AG09319 (cell line): Measurements from ENCODE around the gene DIPK2B.

ENCODE experiments used
- DNase-seq: peaks from one replicate; pipeline ENCODE4 v3.0.0-alpha.2; 2010; ENCODE audit warnings: low read depth; ENCODE audit errors: extremely low read depth
- CTCF ChIP-seq: IDR thresholded peaks from 2 replicates; pipeline ENCODE4 v1.5.1; 2011; ENCODE audit warnings: low read depth, mild to moderate bottlenecking, inconsistent platforms, low read length, moderate library complexity

The DIPK2B gene

GRCh38 chrX:45191383-45191782 lies 9.3 kb downstream of the DIPK2B start:
- DNase-seq = no peak

DNA sequence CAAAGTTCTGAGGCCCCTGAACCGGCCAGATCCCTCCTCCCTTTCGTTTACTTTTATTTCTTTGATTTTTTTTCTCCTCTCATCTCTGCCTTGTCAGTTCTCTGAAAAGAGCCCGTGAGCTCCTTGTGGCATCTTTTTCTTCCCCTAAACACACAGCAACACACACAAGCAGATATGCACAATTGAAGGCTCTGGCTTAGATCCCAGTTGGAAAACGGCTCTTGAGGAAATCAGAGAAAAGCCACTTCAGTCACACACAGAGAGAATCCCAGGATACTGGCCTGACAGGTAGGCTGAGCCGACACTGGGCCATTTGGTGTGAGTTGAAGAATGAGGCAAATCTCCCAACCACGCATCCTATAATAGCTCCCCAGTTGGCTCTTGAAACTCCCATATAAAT lies 12.9 kb downstream of the DIPK2B start:
- TF ChIP-seq CTCF = no peak
- DNase-seq = no peak

More at GRCh38 chrX:45191383-45191782, 9.3 kb downstream of the DIPK2B start:
- TF ChIP-seq CTCF = no peak

GRCh38 chrX:45186643-45187026 lies 14.0 kb downstream of the DIPK2B start:
- DNase-seq = no peak
- TF ChIP-seq CTCF = no peak

DNA sequence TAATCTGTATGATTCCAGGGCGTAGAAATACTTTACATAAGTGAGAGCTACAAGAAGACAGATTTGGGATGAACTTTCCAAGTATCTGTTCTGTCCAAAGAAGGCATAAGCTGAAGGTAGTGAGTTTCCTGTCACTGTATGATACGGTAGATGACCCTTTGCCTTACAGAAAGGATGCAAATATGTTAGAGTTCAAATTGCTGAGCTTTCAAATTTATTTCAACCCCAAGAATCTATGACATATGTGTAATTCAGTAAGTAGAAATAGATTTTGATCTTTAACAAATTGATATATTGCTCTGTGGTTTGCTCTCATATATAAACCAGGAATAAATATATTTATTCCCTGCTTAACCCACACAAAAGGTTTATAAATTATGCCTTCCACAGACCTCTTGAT lies 16.5 kb downstream of the DIPK2B start:
- no peak for TF ChIP-seq CTCF

GRCh38 chrX:45172890-45173289 lies 27.8 kb downstream of the DIPK2B start:
- DNase-seq = no peak
- no peak for TF ChIP-seq CTCF

More for the DNA sequence above, 16.5 kb downstream of the DIPK2B start:
- DNase-seq = no peak

DNA sequence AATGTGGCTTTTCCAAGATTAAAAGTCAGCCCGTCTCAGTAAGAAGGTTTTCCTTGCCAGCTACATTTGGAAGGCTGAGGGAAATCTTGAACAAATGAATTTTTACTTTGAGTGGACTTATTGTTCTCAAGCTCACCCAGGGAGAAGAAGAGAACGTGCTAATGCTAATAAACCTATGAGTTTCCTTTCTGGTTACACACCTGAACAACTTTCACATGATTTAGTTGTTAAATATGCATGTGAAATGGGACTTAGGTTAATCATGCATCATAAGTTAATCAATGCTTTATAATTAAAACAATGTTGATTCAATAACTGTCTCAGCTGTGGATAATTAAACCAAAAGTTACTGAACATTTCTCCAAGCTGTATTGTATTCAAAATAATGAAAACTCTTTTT lies 33.9 kb downstream of the DIPK2B start:
- TF ChIP-seq CTCF = no peak
- no peak for DNase-seq

DNA sequence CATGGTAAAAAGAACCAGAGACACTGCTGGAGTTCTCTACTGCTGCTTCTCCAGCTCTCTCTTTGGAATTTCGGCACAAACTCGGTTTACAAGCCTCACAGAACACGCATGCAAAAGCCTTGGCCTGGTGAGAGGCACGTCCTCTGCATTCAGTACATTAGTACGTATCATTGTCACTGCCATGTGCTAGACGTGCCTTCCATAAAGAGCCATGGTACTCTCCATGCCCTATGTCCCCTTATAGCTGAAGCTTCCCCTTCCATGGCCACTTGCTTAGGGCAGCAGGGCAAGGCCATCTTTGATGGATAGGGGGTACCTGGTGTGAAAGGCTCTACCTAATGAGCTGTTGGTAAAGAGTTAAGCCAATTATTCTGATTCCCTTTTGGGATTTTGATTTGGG lies 35.0 kb downstream of the DIPK2B start:
- no peak for DNase-seq
- no peak for TF ChIP-seq CTCF

- no peak for DNase-seq
- TF ChIP-seq CTCF = no peak
These were observed 35.7 kb downstream of the DIPK2B start for GRCh38 chrX:45164995-45165394.
